ENCODE results near the gene ALDH1L1.
"Not testable (repeated sequence)": the region's sequence is repeated elsewhere in the genome, so short reads cannot be mapped to it uniquely, and the experiment has no call there.

Gene ALDH1L1

DNA sequence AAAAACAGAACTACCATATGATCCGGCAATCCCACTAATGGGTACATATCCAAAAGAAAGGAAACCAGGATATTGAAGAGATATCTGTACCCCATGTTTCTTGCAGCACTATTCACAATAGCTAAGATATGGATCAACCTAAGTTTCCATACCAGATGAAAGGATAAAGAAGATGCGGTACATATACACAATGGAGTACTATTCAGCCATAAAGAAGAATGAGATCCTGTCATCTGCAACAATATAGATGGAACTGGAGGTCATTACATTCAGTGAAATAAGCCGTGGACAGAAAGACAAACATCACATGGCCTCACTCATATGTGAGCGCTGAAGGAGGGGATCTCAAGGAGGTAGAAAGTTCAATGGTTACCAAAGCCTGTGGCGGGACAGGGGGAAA lies 99.4 kb downstream of the ALDH1L1 start:
- no peak for DNase-seq

GRCh38 chr3:126078866-126079265 lies 101.5 kb downstream of the ALDH1L1 start:
- DNase-seq = no peak

DNA sequence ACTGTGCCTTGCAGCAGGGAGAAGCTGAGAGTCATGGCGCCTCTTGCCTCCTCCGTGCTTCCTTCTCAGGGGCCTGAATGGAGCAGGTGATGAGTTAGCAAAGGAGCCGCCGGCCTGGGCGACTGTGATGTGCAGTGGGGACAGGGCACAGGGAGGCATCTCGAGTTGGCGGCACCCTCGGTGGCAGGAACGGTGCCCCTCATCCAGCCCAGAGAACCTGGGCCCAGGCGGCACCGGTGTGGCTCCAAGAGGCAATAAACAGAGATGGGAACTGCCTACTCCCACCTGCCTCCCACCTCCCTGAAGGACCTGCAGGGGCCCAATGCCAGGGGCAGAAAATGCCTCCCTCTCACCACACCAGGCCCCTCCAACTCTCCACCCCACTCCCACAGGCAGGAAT lies 102.6 kb downstream of the ALDH1L1 start:
- DNase-seq = no peak

GRCh38 chr3:126076140-126076539 lies 104.2 kb downstream of the ALDH1L1 start:
- DNase-seq = no peak

DNA sequence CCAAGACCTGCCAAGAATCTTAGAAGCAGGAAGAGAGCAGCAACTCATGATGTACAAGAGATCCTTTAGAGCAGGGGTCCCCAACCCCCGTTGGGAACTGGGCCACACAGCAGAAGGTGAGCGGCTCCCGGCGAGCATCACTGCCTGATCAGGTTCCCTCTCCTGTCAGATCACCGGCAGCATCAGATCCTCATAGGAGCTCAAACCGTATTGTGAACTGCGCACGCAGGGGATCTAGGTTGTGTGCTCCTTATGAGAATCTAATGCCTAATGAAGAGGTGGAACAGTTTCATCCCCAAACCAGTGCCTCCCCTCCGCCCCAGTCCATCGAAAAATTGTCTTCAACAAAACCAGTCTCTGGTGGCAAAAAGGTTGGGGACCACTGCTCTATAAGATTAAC lies 110.2 kb downstream of the ALDH1L1 start:
- no peak for DNase-seq

GRCh38 chr3:126067959-126068358 lies 112.4 kb downstream of the ALDH1L1 start:
- DNase-seq = no peak

- not testable (repeated sequence) for DNase-seq
Observed at GRCh38 chr3:126066676-126067075, 113.7 kb downstream of the ALDH1L1 start.

DNA sequence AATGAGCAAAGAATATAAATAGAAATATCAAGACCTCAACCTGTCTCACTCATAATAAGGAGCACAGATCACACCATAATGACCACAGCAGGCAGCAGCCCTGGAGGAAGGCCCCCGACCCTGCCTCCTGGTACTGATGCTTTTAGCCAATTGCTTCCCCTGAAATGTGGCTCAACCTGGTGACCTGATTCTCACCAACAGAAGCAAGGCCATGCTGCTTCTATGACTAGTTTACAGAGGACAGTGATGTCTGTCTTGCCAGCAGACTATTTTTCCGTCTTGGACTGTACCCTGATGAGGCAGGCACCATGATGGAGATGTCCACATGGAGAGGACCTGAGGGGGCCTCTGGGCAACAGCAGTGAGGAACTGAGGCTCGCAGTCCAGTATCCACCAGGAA lies 114.5 kb downstream of the ALDH1L1 start:
- DNase-seq = no peak

GRCh38 chr3:126064627-126065258 lies 115.6 kb downstream of the ALDH1L1 start:
- no peak for DNase-seq

GRCh38 chr3:126063358-126063965 lies 116.9 kb downstream of the ALDH1L1 start:
- DNase-seq = no peak

DNA sequence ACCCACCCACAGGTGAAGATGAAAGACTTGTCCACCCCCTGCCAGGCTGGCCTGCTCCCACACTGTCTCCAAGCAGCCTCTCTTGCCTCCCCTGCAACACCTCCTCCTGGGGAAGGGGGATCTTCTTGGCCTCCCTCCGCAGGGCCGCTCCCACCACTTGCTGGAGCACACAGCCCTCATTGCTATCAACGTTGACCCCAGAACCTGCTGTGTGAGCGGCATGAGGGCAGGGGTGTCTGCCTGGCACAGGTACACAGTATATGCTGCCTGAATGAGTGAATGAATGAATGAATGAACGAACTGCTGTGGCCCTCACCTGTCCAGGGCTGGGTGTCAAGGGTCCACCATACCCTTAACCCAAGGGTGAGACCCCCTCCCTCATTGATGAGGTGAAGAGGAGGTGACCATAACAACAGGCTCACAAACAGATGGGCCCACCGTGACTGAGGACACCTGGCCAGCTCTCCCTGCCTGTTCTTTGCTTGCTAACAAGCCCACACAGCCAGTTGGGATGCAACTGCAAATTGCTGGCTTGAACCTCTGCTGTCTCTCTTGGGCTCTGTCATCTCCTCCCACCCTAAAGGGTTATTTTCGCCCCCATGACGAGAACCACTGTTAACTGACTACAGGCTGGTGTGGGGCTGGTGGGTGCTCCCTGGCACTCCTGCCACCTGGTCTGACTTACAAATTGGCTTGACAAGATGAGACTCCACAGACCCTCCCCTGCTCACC lies 118.9 kb downstream of the ALDH1L1 start:
- no peak for DNase-seq

DNA sequence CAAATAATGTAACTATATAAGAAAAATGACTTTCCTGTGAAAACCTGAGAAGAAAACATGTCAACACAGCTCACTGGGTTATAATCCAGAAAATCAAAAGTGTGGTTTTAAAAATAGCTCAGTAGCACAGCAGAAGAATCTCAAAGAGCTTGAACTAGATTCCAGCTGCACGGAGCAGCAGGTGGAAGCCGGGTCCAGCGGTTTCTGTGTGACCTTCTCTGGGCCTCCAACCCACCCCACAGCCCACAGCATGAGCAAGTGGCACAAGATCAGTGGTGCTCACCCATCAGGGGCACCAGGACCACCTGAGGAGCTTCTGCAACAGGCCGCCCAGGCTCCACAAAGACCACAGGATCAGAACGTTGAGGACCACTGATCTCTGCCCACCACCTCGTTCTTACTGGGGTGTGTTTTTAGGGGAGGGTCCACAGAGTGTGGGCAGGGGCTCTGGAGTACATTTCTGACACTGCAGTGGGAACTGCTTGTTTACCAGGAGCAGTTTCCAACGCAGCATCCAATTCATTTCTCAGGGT lies 119.7 kb downstream of the ALDH1L1 start:
- no peak for DNase-seq

GRCh38 chr3:126058666-126059065 lies 121.7 kb downstream of the ALDH1L1 start:
- DNase-seq = no peak

DNA sequence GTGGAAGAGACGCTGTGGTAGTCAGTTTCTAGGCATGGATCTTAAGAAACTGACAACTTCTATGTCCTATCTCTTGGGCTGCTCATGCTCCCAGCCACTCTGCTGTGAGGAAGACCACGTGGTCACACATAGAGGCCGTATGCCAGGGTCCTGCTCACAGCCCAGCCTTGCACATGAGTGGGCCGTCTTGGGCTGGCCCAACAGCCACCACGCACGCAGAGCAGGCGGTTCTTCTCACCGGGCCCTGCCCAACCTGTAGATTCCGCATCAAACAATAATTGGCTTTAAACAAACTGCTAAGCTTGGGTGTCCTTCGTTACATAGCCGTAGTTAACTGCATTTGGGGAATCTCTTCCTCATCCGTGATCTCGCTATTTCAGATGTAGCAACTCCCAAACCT lies 122.5 kb downstream of the ALDH1L1 start:
- DNase-seq = no peak

DNA sequence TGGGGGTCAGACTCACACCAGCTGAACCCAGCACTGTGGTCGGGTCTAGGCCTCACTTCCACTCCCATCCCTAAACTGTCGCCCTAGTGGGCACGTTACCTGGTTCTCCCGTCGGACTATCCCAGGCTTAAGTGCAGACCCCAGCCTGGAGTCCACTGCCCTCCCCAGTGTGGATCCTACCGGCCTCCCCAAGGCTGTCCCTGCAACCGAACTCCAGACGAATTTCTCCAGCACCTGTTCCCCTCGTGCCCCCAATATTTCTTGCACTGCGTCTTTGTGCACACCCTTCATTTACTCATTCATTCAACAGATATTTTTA lies 122.9 kb downstream of the ALDH1L1 start:
- DNase-seq = no peak

- no peak for DNase-seq
Observed at GRCh38 chr3:126056681-126057500, 123.5 kb downstream of the ALDH1L1 start.

DNA sequence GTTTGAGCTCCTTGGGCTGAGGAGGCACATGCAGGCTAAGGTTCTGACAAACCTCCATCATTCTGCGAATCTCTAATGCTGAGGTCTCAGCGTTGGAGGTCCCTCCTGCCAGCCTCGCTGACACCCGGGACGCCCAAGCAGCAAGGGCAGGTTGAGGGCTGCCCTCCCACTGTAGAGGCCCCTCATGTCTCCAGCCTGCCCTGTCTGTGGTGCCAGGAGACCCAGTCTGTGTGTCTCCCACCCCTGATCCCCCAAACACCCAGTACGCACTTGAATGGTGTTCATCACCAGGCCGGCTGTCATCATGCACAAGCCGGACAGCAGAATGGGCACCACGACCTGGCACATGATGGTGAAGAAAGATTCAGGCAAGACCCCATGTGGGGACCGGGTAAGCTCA lies 124.3 kb downstream of the ALDH1L1 start:
- DNase-seq = no peak

DNA sequence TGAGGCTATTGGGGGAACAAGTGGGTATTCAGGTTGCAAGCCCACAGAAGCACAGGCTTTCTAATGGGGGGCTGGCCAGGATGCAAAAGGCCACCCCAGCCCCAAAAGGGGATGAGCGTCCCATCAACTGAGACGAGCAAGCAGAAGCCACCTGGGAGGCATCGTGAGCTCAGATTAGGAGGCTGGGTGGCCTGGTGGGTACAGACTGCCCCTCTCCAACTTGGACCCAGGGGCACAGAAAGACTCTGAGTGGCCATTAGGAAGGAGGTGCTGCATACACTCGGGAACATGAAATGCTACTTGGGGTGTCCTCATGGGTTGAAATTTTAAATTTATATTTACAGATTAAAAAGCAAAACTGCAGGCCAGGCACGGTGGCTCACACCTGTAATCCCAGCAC lies 125.5 kb downstream of the ALDH1L1 start:
- DNase-seq = no peak

- no peak for DNase-seq
Observed at GRCh38 chr3:126053949-126054569, 126.3 kb downstream of the ALDH1L1 start.

Measured in NCI-H2081 treated with DMSO at 0.1 percent for 48 hours (cell line).